CD1c-positive myeloid dendritic cell (primary cell): ENCODE data around the gene COL23A1.
A peak's percentile ranks its signal among the peaks of the same experiment; 100 is the strongest.
"Not testable (repeated sequence)": the region's sequence is repeated elsewhere in the genome, so short reads cannot be mapped to it uniquely, and the experiment has no call there.

ENCODE experiments used
- DNase-seq: peaks from one replicate; pipeline ENCODE4 v3.0.0-alpha.2; 2016; ENCODE audit errors: extremely low spot score

Gene COL23A1

DNA sequence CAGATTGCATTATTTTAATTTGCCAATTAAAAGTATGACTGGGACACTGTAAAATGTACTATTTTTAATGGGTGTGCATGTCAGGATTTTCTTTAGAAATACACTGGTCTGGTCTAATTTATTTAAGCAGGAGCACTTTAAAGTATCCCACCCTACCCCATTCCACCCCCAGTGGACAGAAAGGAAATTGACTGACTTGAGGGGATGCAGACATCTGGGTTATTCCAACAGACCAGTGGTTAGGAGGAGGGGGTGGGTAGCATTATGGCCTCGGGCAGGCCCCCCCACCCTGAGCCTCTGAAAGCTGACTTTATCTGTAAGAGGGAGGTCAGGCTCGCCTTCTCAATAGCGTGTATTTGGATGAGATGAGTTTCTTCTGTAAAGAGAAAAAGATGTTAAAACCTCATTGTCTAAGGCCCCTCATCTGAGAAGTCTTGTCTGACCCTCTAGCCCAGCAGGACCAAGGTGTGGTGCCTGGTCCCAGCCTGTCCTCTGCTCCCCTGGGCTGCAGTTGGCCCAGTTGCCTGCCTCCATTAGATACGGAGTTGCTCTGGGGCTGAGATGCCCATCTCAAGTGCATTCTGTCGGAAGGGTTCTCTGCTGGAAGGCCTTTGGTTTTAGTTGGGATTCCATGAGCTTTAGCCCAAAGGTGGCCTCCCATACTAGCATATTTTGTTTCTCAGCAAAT lies 381.5 kb downstream of the COL23A1 start:
- DNase-seq = no peak

- DNase-seq = no peak
Observed at GRCh38 chr5:178207917-178208280, 382.3 kb downstream of the COL23A1 start.

DNA sequence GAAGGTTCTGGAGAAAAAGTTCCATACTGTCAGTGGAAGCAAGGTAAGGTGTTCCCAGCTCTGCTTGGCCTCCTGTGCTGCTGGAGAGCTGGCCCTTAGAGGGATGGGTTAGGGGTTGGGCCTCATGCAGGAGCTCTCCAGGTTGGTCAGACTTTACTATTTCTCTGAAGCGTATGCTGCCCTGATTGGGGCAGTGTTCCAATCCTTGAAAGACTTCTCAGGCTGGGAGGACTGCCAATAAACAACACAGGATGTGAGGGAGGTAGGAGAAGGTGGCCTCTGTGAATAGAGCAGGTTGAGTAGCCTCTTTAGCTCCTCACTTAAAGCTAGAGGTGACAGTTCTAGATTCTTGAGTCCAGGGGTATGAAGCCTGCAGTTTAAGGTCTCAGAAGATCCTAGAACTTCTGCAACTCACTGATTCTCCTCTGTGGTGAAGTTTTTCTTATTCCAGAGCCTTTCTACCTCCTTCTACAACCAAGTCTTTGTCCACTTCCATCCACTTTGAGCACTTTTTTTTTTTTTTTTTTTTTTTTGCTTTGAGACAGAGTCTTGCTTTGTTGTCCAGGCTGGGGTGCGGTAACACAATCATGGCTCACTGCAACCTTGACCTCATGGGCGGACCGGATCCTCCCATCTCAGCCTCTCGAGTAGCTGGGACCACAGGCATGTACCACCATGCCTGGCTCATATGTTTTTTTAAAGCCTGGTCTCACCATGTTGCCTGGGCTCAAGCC lies 382.8 kb downstream of the COL23A1 start:
- DNase-seq = no peak

GRCh38 chr5:178206166-178207101 lies 383.8 kb downstream of the COL23A1 start:
- no peak for DNase-seq

- DNase-seq = no peak
Observed at GRCh38 chr5:178205749-178206047, 384.5 kb downstream of the COL23A1 start.

GRCh38 chr5:178204935-178205748 lies 385.1 kb downstream of the COL23A1 start:
- DNase-seq = peak; percentile 80

GRCh38 chr5:178204182-178204934 lies 385.8 kb downstream of the COL23A1 start, which contains the start of gene HNRNPAB:
Gene HNRNPAB, plus strand, starts transcription at chr5:178204533. Its CDS starts 305 bp downstream, at chr5:178204838.
- DNase-seq = peak; percentile 98

DNA sequence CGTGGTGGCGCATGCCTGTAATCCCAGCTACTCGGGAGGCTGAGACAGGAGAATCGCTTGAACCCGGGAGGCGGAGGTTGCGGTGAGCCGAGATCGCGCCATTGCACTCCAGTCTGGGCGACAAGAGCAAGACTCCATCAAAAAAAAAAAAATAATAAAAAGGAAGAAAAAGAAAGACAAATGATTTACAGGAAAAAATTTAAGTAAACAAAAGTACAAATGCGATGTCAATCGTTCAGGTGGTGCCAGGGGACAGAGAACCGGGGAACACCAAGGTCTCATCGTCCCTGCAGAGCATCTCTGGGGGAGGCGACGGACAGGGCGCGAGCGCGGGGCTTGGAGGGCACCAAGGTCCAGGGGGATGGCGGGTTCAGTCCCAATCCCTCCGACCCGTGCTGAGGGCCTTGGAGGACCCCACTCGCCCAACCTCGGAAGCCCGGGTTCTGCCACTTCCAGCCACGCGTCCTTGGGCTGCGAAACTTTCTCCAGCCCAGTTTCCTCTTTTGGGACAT lies 386.5 kb downstream of the COL23A1 start:
- DNase-seq = no peak

DNA sequence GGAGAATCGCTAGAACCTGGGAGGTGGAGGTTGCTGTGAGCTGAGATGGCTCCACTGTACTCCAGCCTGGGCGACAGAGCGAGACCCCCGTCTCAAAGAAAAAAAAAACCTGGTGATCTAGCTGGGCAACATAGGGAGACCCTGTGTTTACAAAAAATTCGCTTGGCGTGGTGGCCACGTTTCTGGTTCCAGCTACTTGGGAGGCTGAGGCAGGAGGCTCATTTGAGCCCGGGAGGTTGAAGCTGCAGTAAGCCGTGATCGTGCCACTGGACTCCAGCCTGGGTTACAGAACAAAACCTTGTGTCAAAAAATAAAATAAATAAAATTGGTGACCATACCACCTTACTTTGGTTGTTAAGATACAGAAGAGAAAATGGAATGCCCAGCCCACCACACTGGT lies 387.7 kb downstream of the COL23A1 start:
- DNase-seq = no peak

DNA sequence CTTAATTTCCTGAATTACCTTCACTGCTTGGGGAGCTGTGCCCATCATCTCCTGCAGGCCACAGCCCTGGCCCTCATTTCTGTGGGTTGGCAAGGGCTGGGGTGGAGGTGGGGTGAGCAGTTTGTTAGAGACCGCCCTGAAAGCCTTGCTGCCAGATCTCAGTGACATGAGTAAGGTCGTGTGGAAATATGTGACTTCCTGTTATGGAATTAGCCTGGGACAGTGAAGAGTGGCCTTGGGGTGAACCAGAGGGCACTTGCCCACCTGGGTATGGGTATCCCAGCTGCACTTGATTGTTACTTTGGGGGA lies 388.3 kb downstream of the COL23A1 start:
- DNase-seq = peak; percentile 53

- DNase-seq = no peak
Observed at GRCh38 chr5:178201221-178201926, 388.8 kb downstream of the COL23A1 start.

- DNase-seq = no peak
Observed at GRCh38 chr5:178199581-178200434, 390.4 kb downstream of the COL23A1 start.

DNA sequence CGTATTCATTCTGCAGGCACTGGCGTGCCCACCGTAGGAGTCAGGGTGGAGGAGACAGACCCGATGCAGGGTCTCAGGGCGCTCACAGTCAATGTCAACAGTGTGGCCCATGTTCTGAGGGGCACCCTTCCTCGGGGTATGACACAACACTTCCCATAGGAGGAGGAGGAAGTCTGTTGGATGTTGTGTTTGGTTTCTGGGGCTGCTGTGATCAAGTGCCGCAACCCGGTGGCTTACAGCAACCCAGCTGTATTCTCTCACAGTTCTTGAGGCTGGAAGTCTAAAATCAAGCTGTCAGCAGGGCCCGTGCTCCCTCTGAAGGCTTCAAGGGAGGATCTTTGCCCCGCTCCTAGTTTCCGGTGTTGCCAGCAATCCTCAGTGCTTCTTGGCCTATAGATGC lies 391.5 kb downstream of the COL23A1 start:
- no peak for DNase-seq

DNA sequence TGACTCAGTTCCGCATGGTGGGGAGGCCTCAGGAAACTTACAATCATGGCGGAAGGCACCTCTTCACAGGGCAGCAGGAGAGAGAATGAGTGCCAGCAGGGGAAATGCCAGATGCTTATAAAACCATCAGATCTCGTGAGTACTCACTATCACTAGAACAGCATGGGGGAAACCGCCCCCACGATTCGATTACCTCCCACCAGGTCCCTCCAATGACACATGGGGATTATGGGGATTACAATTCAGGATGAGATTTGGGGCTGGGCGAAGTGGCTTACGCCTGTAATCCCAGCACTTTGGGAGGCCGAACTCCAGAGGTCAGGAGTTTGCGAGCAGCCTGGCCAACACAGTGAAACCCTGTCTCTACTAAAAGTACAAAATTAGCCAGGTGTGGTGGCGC lies 392.0 kb downstream of the COL23A1 start:
- DNase-seq = not testable (repeated sequence)

DNA sequence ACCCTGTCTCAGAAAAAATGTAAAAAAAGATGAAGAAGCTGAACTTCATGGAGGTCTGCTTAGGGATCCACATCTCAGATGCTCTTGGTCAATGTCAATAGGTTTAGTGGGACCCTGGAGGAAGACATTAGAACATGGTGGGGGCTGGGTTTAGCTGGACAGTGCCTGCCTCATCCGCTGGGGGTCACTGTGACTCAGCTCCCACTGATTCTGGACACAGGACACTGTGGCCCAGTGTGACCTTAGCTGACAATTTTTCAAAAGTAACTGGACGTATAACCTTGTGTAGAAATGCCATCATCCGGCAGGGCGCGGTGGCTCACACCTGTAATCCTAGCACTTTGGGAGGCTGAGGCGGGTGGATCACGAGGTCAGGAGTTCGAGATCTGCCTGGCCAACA lies 393.2 kb downstream of the COL23A1 start:
- DNase-seq = no peak

DNA sequence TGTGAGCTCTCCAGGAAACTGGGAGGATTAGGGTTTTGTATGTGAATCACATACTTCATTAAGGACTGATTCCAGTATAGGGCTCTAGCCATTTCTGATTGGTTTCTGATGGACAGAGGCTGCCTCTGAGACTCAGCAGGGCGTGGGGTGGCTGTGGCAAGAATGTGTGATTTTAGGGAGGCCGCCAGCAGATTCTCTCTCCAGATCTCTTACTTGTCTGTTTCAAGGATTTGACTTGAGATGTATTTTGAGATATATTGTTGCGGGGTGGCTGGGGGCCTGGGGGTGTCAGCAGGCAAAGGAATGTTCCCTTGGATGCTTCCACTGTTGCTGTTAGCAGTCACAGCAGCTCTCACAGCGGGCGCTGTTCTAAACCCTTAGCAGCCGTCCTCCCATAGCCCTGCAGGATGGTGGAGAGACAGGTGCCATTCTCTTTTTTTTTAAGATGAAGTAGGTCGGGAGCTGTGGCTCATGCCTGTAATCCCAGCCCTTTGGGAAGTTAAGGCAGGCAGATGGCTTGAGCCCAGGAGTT lies 393.8 kb downstream of the COL23A1 start:
- no peak for DNase-seq

- DNase-seq = peak; percentile 24
Observed at GRCh38 chr5:178194026-178194425, 396.2 kb downstream of the COL23A1 start.

GRCh38 chr5:178193251-178193809 lies 396.9 kb downstream of the COL23A1 start:
- no peak for DNase-seq

DNA sequence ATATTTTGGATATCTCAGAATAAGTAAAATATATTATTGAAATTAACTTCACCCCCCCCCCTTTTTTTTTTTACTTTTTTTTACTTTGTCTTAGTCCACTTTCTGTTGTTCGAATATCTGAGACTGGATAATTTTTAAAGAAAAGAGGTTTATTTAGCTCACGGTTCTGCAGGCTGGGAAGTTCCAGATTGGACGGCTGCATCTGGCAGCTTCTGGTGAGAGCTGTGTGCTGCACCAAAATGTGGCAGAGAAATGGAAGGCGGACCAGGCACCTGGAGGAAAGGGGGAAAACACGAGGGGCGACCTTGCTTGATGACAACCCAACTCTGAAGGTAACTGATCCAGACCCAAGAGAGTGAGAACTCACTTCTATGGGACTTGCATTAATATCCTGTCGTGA lies 397.4 kb downstream of the COL23A1 start:
- DNase-seq = no peak
